Measurements from ENCODE around the gene LRMDA. TPM values are rescaled to one million over a fixed set of nuclear protein-coding genes. Genes with fewer than 3 reads are reported as not detected.

LRMDA gene
- total RNA-seq, 1 experiment from 2014 or later, result 1.2 TPM

- Histone ChIP-seq H3F3A (ENCODE audit: low read length, unreplicated experiment) (no peaks in the 10 kb centered on the region), H3K27me3 (ENCODE audit: low read length) (peaks cover 77% of the 10 kb centered on the region), H3K36me3 (ENCODE audit: low read depth, low read length) (no peaks in the 10 kb centered on the region), H3K79me2 (ENCODE audit: low read length) (no peaks in the 10 kb centered on the region), H3K9me3 (ENCODE audit: low read length) (no peaks in the 10 kb centered on the region), H3K27ac (ENCODE audit: low read length) (no peak overlapping the region), H2AFZ (ENCODE audit: low read length) (no peak overlapping the region), H3K4me2 (ENCODE audit: low read length) (no peak overlapping the region), H4K20me1 (ENCODE audit: low read length) (no peaks in the 10 kb centered on the region), H3K4me1 (ENCODE audit: insufficient read depth, low read length) (no peaks in the 10 kb centered on the region), H3K4me3 (ENCODE audit: low read length) (no peak overlapping the region), H3K9me2 (replicated peaks; ENCODE audit: low read length) (peaks cover 6% of the 10 kb centered on the region; the same call in 1 of the 2 replicates), H3K9ac (ENCODE audit: low read length) (no peak overlapping the region)
- no TSS peak for BruUV-seq (replicated peaks)
- peak; percentile 48 for DNase-seq
- CTCF ChIA-PET, result no interaction called here
- POLR2A ChIA-PET (ENCODE audit: unreplicated experiment), result no interaction called here
- TF ChIP-seq EZH2phosphoT487 (IDR thresholded peaks at IDR 0.05; ENCODE audit: borderline replicate concordance, low read length), result no peak
- TF ChIP-seq, protein P1, sequence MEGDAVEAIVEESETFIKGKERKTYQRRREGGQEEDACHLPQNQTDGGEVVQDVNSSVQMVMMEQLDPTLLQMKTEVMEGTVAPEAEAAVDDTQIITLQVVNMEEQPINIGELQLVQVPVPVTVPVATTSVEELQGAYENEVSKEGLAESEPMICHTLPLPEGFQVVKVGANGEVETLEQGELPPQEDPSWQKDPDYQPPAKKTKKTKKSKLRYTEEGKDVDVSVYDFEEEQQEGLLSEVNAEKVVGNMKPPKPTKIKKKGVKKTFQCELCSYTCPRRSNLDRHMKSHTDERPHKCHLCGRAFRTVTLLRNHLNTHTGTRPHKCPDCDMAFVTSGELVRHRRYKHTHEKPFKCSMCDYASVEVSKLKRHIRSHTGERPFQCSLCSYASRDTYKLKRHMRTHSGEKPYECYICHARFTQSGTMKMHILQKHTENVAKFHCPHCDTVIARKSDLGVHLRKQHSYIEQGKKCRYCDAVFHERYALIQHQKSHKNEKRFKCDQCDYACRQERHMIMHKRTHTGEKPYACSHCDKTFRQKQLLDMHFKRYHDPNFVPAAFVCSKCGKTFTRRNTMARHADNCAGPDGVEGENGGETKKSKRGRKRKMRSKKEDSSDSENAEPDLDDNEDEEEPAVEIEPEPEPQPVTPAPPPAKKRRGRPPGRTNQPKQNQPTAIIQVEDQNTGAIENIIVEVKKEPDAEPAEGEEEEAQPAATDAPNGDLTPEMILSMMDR (conservative IDR thresholded peaks at IDR 0.05; ENCODE audit: low read depth, low read length), result no peak
- TF ChIP-seq EZH2 (IDR thresholded peaks at IDR 0.05; ENCODE audit: low read length, unreplicated experiment), result no peak
- ATAC-seq, result peak; percentile 14; the same call in 1 of the 2 replicates
- intact Hi-C loops (cut with micrococcal nuclease), result no loop called here
These were observed 618.8 kb downstream of the LRMDA start for GRCh38 chr10:76050291-76050625.

GRCh38 chr10:76051007-76051936, 619.8 kb downstream of the LRMDA start:
- peaks cover 10% of the 10 kb centered on the region; the same call in 1 of the 2 replicates for H3K9me3 ChIP-seq (ENCODE audit: low read length)
- BruUV-seq (replicated peaks), result no TSS peak
- H3K4me2 ChIP-seq (ENCODE audit: low read length), result no peak overlapping the region
- H2AFZ ChIP-seq (ENCODE audit: low read length), result no peak overlapping the region
- no peak for TF ChIP-seq EZH2phosphoT487 (IDR thresholded peaks at IDR 0.05; ENCODE audit: borderline replicate concordance, low read length)
- no peaks in the 10 kb centered on the region for H3K36me3 ChIP-seq (ENCODE audit: low read depth, low read length)
- DNase-seq (no peak), ATAC-seq (no peak)
- no peaks in the 10 kb centered on the region for H4K20me1 ChIP-seq (ENCODE audit: low read length)
- ChIA-PET CTCF (no interaction called here), POLR2A (ENCODE audit: unreplicated experiment) (no interaction called here)
- H3K9me2 ChIP-seq (replicated peaks; ENCODE audit: low read length), result peaks cover 6% of the 10 kb centered on the region; the same call in 1 of the 2 replicates
- no peak overlapping the region for H3K4me3 ChIP-seq (ENCODE audit: low read length)
- H3K4me1 ChIP-seq (ENCODE audit: insufficient read depth, low read length), result no peaks in the 10 kb centered on the region
- peaks cover 67% of the 10 kb centered on the region for H3K27me3 ChIP-seq (ENCODE audit: low read length)
- H3K9ac ChIP-seq (ENCODE audit: low read length), result no peak overlapping the region
- no peak overlapping the region for H3K27ac ChIP-seq (ENCODE audit: low read length)
- H3F3A ChIP-seq (ENCODE audit: low read length, unreplicated experiment), result no peaks in the 10 kb centered on the region
- H3K79me2 ChIP-seq (ENCODE audit: low read length), result no peaks in the 10 kb centered on the region
- intact Hi-C loops (cut with micrococcal nuclease), result no loop called here

GRCh38 chr10:76052682-76053503, 621.5 kb downstream of the LRMDA start:
- ChIA-PET POLR2A (ENCODE audit: unreplicated experiment) (interaction anchor here (0.6 kb wide), 2 partner anchors 9 to 27 kb away, joined by 4 to 6 read pairs; no protein-coding TSS in a partner anchor), CTCF (interaction anchor here (0.7 kb wide), 1 partner anchor 127 kb away, joined by 3 read pairs; no protein-coding TSS in a partner anchor)
- Histone ChIP-seq H3K4me1 (ENCODE audit: insufficient read depth, low read length) (no peaks in the 10 kb centered on the region), H3K9me2 (replicated peaks; ENCODE audit: low read length) (peaks cover 6% of the 10 kb centered on the region; the same call in 1 of the 2 replicates), H4K20me1 (ENCODE audit: low read length) (no peaks in the 10 kb centered on the region), H3K4me3 (ENCODE audit: low read length) (no peak overlapping the region), H3K27me3 (ENCODE audit: low read length) (peaks cover 56% of the 10 kb centered on the region), H2AFZ (ENCODE audit: low read length) (no peak overlapping the region), H3F3A (ENCODE audit: low read length, unreplicated experiment) (no peaks in the 10 kb centered on the region), H3K79me2 (ENCODE audit: low read length) (no peaks in the 10 kb centered on the region), H3K27ac (ENCODE audit: low read length) (no peak overlapping the region), H3K9me3 (ENCODE audit: low read length) (peaks cover 22% of the 10 kb centered on the region; the same call in 1 of the 2 replicates), H3K4me2 (ENCODE audit: low read length) (no peak overlapping the region), H3K36me3 (ENCODE audit: low read depth, low read length) (no peaks in the 10 kb centered on the region), H3K9ac (ENCODE audit: low read length) (no peak overlapping the region)
- no peak for ATAC-seq
- intact Hi-C loops (cut with micrococcal nuclease), result no loop called here
- TF ChIP-seq, protein P1 (conservative IDR thresholded peaks at IDR 0.05; ENCODE audit: low read depth, low read length), result no peak
- TF ChIP-seq EZH2phosphoT487 (IDR thresholded peaks at IDR 0.05; ENCODE audit: borderline replicate concordance, low read length) (no peak), EZH2 (IDR thresholded peaks at IDR 0.05; ENCODE audit: low read length, unreplicated experiment) (no peak)
- BruUV-seq (replicated peaks), result no TSS peak
- DNase-seq, result no peak
